GM23248 (cell line): ENCODE data around the gene NTMT1.

Source experiments
- EZH2 ChIP-seq: fragments of 200-600 bp; sonication (generic); IDR thresholded peaks from 2 replicates; pipeline ENCODE4 v1.6.1; 2018; ENCODE audit warnings: antibody characterized with exemption, mild to moderate bottlenecking; ENCODE audit not compliant: insufficient read depth, poor library complexity, severe bottlenecking
- EZH2phosphoT487 ChIP-seq: fragments of 200-600 bp; sonication (generic); IDR thresholded peaks from 2 replicates; pipeline ENCODE4 v1.6.1; 2018; ENCODE audit warnings: antibody characterized with exemption, moderate library complexity, mild to moderate bottlenecking, low read depth; ENCODE audit not compliant: insufficient read depth

DNA sequence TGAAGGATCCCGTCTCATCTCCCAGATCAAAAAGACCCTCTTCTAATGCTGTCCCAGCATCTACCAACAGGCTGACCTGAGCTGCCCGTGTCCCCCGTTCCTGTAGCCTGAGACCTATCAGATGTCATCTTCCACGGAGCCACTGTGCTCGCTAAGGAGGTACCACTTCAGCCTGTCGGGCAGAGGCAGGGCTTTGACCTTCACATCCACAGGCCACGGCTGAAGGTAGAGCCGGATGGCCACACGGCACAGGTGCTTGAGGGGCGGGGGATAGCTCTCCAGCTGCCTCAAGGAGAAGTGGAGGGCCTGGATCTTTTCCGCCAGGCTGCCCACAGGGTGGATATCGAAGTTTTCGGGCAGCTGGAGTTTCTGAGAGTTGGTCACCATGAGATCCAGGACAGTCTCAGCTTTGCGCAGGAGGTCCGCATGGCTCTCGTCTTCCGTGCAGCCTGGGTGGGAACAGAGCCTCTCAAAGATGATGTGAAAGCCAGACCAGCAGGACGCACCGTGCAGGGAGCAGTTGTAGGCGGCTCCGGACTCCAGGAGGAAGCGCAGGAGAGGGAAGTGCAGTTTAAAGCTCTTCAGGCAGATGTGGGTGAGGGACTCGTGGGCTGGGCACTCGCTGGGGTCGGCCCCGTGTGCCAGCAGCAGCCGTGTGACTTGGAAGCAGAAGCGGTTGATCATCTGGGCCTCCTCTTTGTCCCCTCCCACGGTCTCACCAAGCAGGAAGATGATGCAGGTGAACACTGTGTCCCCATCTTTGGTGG, 11.9 kb downstream of the NTMT1 start:
- TF ChIP-seq EZH2 = no peak
- no peak for TF ChIP-seq EZH2phosphoT487
